ENCODE results near the gene FAM83F.

FAM83F gene

GRCh38 chr22:39967996-39968972 lies 26.5 kb upstream of the FAM83F start:
- H3K27me3 ChIP-seq (replicated peaks; ENCODE audit: control insufficient read depth, insufficient read depth, low read length) = peaks cover 41% of the 10 kb centered on the region
- peaks cover 28% of the 10 kb centered on the region for H3K4me1 ChIP-seq (ENCODE audit: control insufficient read depth, insufficient read depth, low read length)
- H3K9ac ChIP-seq (ENCODE audit: low read length) = no peak overlapping the region
- no peak overlapping the region for H3K4me3 ChIP-seq (ENCODE audit: low read length)
- H3K9me3 ChIP-seq (ENCODE audit: control insufficient read depth, low read length) = no peaks in the 10 kb centered on the region
- no peak for DNase-seq (ENCODE audit: low read depth)
- H3K36me3 ChIP-seq (ENCODE audit: control insufficient read depth, insufficient read depth, low read length, severe bottlenecking) = no peaks in the 10 kb centered on the region

GRCh38 chr22:39970742-39971141 lies 24.0 kb upstream of the FAM83F start:
- no peaks in the 10 kb centered on the region for H3K36me3 ChIP-seq (ENCODE audit: control insufficient read depth, insufficient read depth, low read length, severe bottlenecking)
- no peak overlapping the region for H3K9ac ChIP-seq (ENCODE audit: low read length)
- H3K9me3 ChIP-seq (ENCODE audit: control insufficient read depth, low read length) = no peaks in the 10 kb centered on the region
- no peak overlapping the region for H3K4me3 ChIP-seq (ENCODE audit: low read length)
- DNase-seq (ENCODE audit: low read depth) = no peak
- peaks cover 28% of the 10 kb centered on the region for H3K4me1 ChIP-seq (ENCODE audit: control insufficient read depth, insufficient read depth, low read length)
- H3K27me3 ChIP-seq (replicated peaks; ENCODE audit: control insufficient read depth, insufficient read depth, low read length) = peaks cover 61% of the 10 kb centered on the region

GRCh38 chr22:39972641-39973040 lies 22.1 kb upstream of the FAM83F start:
- Histone ChIP-seq H3K9ac (ENCODE audit: low read length) (no peak overlapping the region), H3K4me1 (ENCODE audit: control insufficient read depth, insufficient read depth, low read length) (peaks cover 17% of the 10 kb centered on the region), H3K36me3 (ENCODE audit: control insufficient read depth, insufficient read depth, low read length, severe bottlenecking) (no peaks in the 10 kb centered on the region), H3K4me3 (ENCODE audit: low read length) (no peak overlapping the region), H3K27me3 (replicated peaks; ENCODE audit: control insufficient read depth, insufficient read depth, low read length) (peaks cover 71% of the 10 kb centered on the region), H3K9me3 (ENCODE audit: control insufficient read depth, low read length) (no peaks in the 10 kb centered on the region)
- no peak for DNase-seq (ENCODE audit: low read depth)

- DNase-seq (ENCODE audit: low read depth) = no peak
- H3K36me3 ChIP-seq (ENCODE audit: control insufficient read depth, insufficient read depth, low read length, severe bottlenecking) = no peaks in the 10 kb centered on the region
- peaks cover 77% of the 10 kb centered on the region for H3K27me3 ChIP-seq (replicated peaks; ENCODE audit: control insufficient read depth, insufficient read depth, low read length)
- peaks cover 8% of the 10 kb centered on the region for H3K4me1 ChIP-seq (ENCODE audit: control insufficient read depth, insufficient read depth, low read length)
- no peak overlapping the region for H3K9ac ChIP-seq (ENCODE audit: low read length)
- no peaks in the 10 kb centered on the region for H3K9me3 ChIP-seq (ENCODE audit: control insufficient read depth, low read length)
- H3K4me3 ChIP-seq (ENCODE audit: low read length) = no peak overlapping the region
These were observed 21.1 kb upstream of the FAM83F start for GRCh38 chr22:39973656-39974055.

- Histone ChIP-seq H3K9me3 (ENCODE audit: control insufficient read depth, low read length) (peaks cover under 1% of the 10 kb centered on the region), H3K27me3 (replicated peaks; ENCODE audit: control insufficient read depth, insufficient read depth, low read length) (peaks cover 80% of the 10 kb centered on the region), H3K4me3 (ENCODE audit: low read length) (no peak overlapping the region), H3K36me3 (ENCODE audit: control insufficient read depth, insufficient read depth, low read length, severe bottlenecking) (no peaks in the 10 kb centered on the region), H3K9ac (ENCODE audit: low read length) (no peak overlapping the region), H3K4me1 (ENCODE audit: control insufficient read depth, insufficient read depth, low read length) (peaks cover 4% of the 10 kb centered on the region)
- DNase-seq (ENCODE audit: low read depth) = no peak
These were observed 20.7 kb upstream of the FAM83F start for GRCh38 chr22:39974065-39974464.

GRCh38 chr22:39979048-39979447 lies 15.7 kb upstream of the FAM83F start:
- no peak for DNase-seq (ENCODE audit: low read depth)
- H3K4me3 ChIP-seq (ENCODE audit: low read length) = no peak overlapping the region
- H3K36me3 ChIP-seq (ENCODE audit: control insufficient read depth, insufficient read depth, low read length, severe bottlenecking) = no peaks in the 10 kb centered on the region
- peaks cover 5% of the 10 kb centered on the region for H3K9me3 ChIP-seq (ENCODE audit: control insufficient read depth, low read length)
- H3K9ac ChIP-seq (ENCODE audit: low read length) = no peak overlapping the region
- H3K27me3 ChIP-seq (replicated peaks; ENCODE audit: control insufficient read depth, insufficient read depth, low read length) = peaks cover 64% of the 10 kb centered on the region
- no peaks in the 10 kb centered on the region for H3K4me1 ChIP-seq (ENCODE audit: control insufficient read depth, insufficient read depth, low read length)

- Histone ChIP-seq H3K36me3 (ENCODE audit: control insufficient read depth, insufficient read depth, low read length, severe bottlenecking) (no peaks in the 10 kb centered on the region), H3K4me3 (ENCODE audit: low read length) (no peak overlapping the region), H3K9me3 (ENCODE audit: control insufficient read depth, low read length) (peaks cover 5% of the 10 kb centered on the region), H3K27me3 (replicated peaks; ENCODE audit: control insufficient read depth, insufficient read depth, low read length) (peaks cover 60% of the 10 kb centered on the region), H3K9ac (ENCODE audit: low read length) (no peak overlapping the region), H3K4me1 (ENCODE audit: control insufficient read depth, insufficient read depth, low read length) (no peaks in the 10 kb centered on the region)
- DNase-seq (ENCODE audit: low read depth) = no peak
These were observed 15.3 kb upstream of the FAM83F start for GRCh38 chr22:39979458-39979857.

- Histone ChIP-seq H3K27me3 (replicated peaks; ENCODE audit: control insufficient read depth, insufficient read depth, low read length) (peaks cover 59% of the 10 kb centered on the region), H3K4me3 (ENCODE audit: low read length) (no peak overlapping the region), H3K36me3 (ENCODE audit: control insufficient read depth, insufficient read depth, low read length, severe bottlenecking) (no peaks in the 10 kb centered on the region), H3K9me3 (ENCODE audit: control insufficient read depth, low read length) (peaks cover 5% of the 10 kb centered on the region), H3K4me1 (ENCODE audit: control insufficient read depth, insufficient read depth, low read length) (no peaks in the 10 kb centered on the region), H3K9ac (ENCODE audit: low read length) (no peak overlapping the region)
- DNase-seq (ENCODE audit: low read depth) = no peak
These were observed 14.2 kb upstream of the FAM83F start for GRCh38 chr22:39980596-39980995.

- H3K9me3 ChIP-seq (ENCODE audit: control insufficient read depth, low read length) = peaks cover 5% of the 10 kb centered on the region
- no peak for DNase-seq (ENCODE audit: low read depth)
- no peak overlapping the region for H3K4me3 ChIP-seq (ENCODE audit: low read length)
- H3K9ac ChIP-seq (ENCODE audit: low read length) = no peak overlapping the region
- no peaks in the 10 kb centered on the region for H3K4me1 ChIP-seq (ENCODE audit: control insufficient read depth, insufficient read depth, low read length)
- no peaks in the 10 kb centered on the region for H3K36me3 ChIP-seq (ENCODE audit: control insufficient read depth, insufficient read depth, low read length, severe bottlenecking)
- H3K27me3 ChIP-seq (replicated peaks; ENCODE audit: control insufficient read depth, insufficient read depth, low read length) = peaks cover 46% of the 10 kb centered on the region
These were observed 11.4 kb upstream of the FAM83F start for GRCh38 chr22:39983346-39983745.

GRCh38 chr22:39984006-39984405 lies 10.7 kb upstream of the FAM83F start:
- Histone ChIP-seq H3K9me3 (ENCODE audit: control insufficient read depth, low read length) (peaks cover 5% of the 10 kb centered on the region), H3K27me3 (replicated peaks; ENCODE audit: control insufficient read depth, insufficient read depth, low read length) (peaks cover 50% of the 10 kb centered on the region), H3K4me3 (ENCODE audit: low read length) (no peak overlapping the region), H3K36me3 (ENCODE audit: control insufficient read depth, insufficient read depth, low read length, severe bottlenecking) (no peaks in the 10 kb centered on the region), H3K4me1 (ENCODE audit: control insufficient read depth, insufficient read depth, low read length) (no peaks in the 10 kb centered on the region), H3K9ac (ENCODE audit: low read length) (no peak overlapping the region)
- DNase-seq (ENCODE audit: low read depth) = no peak

- Histone ChIP-seq H3K27me3 (replicated peaks; ENCODE audit: control insufficient read depth, insufficient read depth, low read length) (peaks cover 47% of the 10 kb centered on the region), H3K9ac (ENCODE audit: low read length) (no peak overlapping the region), H3K36me3 (ENCODE audit: control insufficient read depth, insufficient read depth, low read length, severe bottlenecking) (no peaks in the 10 kb centered on the region), H3K4me1 (ENCODE audit: control insufficient read depth, insufficient read depth, low read length) (no peaks in the 10 kb centered on the region), H3K9me3 (ENCODE audit: control insufficient read depth, low read length) (no peaks in the 10 kb centered on the region), H3K4me3 (ENCODE audit: low read length) (no peak overlapping the region)
- DNase-seq (ENCODE audit: low read depth) = no peak
These were observed 10.0 kb upstream of the FAM83F start for GRCh38 chr22:39984746-39985145.

Measured in adipocyte (in vitro differentiated cells).